ENCODE data around the gene CORT.

GRCh38 chr1:10495952-10496351, 46.1 kb downstream of the CORT start:
- TF ChIP-seq, protein P1, sequence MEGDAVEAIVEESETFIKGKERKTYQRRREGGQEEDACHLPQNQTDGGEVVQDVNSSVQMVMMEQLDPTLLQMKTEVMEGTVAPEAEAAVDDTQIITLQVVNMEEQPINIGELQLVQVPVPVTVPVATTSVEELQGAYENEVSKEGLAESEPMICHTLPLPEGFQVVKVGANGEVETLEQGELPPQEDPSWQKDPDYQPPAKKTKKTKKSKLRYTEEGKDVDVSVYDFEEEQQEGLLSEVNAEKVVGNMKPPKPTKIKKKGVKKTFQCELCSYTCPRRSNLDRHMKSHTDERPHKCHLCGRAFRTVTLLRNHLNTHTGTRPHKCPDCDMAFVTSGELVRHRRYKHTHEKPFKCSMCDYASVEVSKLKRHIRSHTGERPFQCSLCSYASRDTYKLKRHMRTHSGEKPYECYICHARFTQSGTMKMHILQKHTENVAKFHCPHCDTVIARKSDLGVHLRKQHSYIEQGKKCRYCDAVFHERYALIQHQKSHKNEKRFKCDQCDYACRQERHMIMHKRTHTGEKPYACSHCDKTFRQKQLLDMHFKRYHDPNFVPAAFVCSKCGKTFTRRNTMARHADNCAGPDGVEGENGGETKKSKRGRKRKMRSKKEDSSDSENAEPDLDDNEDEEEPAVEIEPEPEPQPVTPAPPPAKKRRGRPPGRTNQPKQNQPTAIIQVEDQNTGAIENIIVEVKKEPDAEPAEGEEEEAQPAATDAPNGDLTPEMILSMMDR (IDR thresholded peaks at IDR 0.05; ENCODE audit: low read length), result no peak
- no peak for TF ChIP-seq EZH2 (IDR thresholded peaks at IDR 0.05; ENCODE audit: borderline replicate concordance, low read length)
